Measurements from ENCODE around the gene AGTR1.

AGTR1 gene

DNA sequence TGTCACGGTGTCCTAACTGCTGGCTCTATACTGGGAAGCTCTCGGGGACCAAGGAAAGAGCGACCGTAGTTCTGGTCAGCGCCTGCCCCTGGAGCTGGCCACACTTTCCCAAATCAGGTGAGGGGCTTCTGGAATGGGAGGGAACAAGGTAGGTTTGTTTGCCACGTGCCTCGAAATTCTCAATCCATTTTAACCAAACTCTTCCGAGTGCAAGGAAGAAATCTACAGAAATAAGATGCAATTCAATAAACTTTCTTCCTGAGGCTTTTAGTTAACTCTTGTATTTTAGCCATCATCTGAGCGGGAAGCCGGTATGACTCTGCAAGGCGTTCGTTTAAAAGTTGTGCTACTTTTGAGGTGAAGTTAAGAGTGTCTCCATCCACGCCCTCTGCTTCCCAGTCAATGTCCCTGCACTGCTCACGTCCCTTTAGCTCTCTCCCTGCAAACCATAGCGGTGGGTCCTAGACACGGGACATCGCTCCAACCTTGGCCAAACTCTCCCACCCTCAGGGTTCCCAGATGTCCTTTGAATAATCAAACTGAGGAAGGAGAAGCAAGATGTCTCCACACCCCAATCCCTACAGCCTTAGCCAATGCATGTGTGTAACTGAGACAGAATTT is 597 bp downstream of the AGTR1 start:
- no peaks in the 10 kb centered on the region for H3K36me3 ChIP-seq (ENCODE audit: insufficient read depth, low read length)
- no peaks in the 10 kb centered on the region for H3K27me3 ChIP-seq (ENCODE audit: insufficient read depth, low read length)
- H3K4me1 ChIP-seq (ENCODE audit: control insufficient read depth, insufficient read depth, low read length, unreplicated experiment) = peaks cover 12% of the 10 kb centered on the region
- no peak overlapping the region for H3K27ac ChIP-seq (ENCODE audit: low read depth, low read length)
- H3K79me2 ChIP-seq (ENCODE audit: control insufficient read depth, insufficient read depth, low read length, unreplicated experiment) = no peaks in the 10 kb centered on the region
- peak overlapping the region; percentile 89 for H3K4me3 ChIP-seq (ENCODE audit: low read depth, low read length)
- peak overlapping the region; percentile 95 for H2AFZ ChIP-seq (ENCODE audit: low read length, unreplicated experiment)

GRCh38 chr3:148705314-148705713 is 7.6 kb downstream of the AGTR1 start:
- H3K4me1 ChIP-seq (ENCODE audit: control insufficient read depth, insufficient read depth, low read length, unreplicated experiment) = peaks cover 8% of the 10 kb centered on the region
- H3K79me2 ChIP-seq (ENCODE audit: control insufficient read depth, insufficient read depth, low read length, unreplicated experiment) = no peaks in the 10 kb centered on the region
- no peak overlapping the region for H2AFZ ChIP-seq (ENCODE audit: low read length, unreplicated experiment)
- no peak overlapping the region for H3K4me3 ChIP-seq (ENCODE audit: low read depth, low read length)
- no peak overlapping the region for H3K27ac ChIP-seq (ENCODE audit: low read depth, low read length)
- H3K27me3 ChIP-seq (ENCODE audit: insufficient read depth, low read length) = no peaks in the 10 kb centered on the region
- no peaks in the 10 kb centered on the region for H3K36me3 ChIP-seq (ENCODE audit: insufficient read depth, low read length)

DNA sequence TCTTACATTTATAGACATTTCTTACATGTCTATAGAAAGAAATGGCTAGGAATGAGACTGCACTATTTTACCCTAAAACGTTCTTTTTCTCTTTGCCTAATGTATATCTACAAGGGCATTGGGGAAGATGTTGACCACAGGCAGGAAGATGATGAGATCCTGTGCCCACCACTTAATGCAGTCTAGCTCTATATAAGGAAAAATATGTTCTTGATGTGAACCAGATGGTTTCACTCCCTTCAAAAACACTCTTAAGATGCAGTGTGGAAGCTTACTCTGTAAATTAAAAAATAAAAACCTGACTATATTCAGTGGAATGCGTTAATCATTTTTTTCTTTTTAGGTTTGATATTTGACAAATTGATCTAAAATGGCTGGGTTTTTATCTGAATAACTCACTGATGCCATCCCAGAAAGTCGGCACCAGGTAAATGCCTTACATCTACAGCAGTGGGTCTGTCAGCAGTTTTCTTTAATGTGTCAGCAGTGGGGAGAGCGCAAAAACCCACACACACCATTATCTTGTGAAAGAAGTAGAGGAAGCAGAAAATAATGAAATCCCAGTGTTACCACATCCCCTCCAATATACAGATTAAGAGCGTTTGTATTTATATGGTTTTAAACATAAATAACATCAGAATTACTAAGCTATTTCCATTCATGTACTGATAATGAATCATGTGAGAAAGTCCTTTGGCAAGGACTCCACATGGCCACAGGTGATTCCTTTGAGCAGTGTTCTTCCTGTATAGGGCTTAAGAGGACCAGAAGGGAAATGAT is 10.1 kb downstream of the AGTR1 start:
- Histone ChIP-seq H3K4me1 (ENCODE audit: control insufficient read depth, insufficient read depth, low read length, unreplicated experiment) (peaks cover 16% of the 10 kb centered on the region), H3K27ac (ENCODE audit: low read depth, low read length) (no peak overlapping the region), H3K4me3 (ENCODE audit: low read depth, low read length) (no peak overlapping the region), H3K36me3 (ENCODE audit: insufficient read depth, low read length) (no peaks in the 10 kb centered on the region), H3K27me3 (ENCODE audit: insufficient read depth, low read length) (no peaks in the 10 kb centered on the region), H3K79me2 (ENCODE audit: control insufficient read depth, insufficient read depth, low read length, unreplicated experiment) (no peaks in the 10 kb centered on the region), H2AFZ (ENCODE audit: low read length, unreplicated experiment) (peak overlapping the region; percentile 30)

GRCh38 chr3:148708409-148708808 is 10.7 kb downstream of the AGTR1 start:
- Histone ChIP-seq H3K79me2 (ENCODE audit: control insufficient read depth, insufficient read depth, low read length, unreplicated experiment) (no peaks in the 10 kb centered on the region), H3K27ac (ENCODE audit: low read depth, low read length) (no peak overlapping the region), H2AFZ (ENCODE audit: low read length, unreplicated experiment) (no peak overlapping the region), H3K36me3 (ENCODE audit: insufficient read depth, low read length) (no peaks in the 10 kb centered on the region), H3K27me3 (ENCODE audit: insufficient read depth, low read length) (no peaks in the 10 kb centered on the region), H3K4me3 (ENCODE audit: low read depth, low read length) (no peak overlapping the region), H3K4me1 (ENCODE audit: control insufficient read depth, insufficient read depth, low read length, unreplicated experiment) (peaks cover 16% of the 10 kb centered on the region)

DNA sequence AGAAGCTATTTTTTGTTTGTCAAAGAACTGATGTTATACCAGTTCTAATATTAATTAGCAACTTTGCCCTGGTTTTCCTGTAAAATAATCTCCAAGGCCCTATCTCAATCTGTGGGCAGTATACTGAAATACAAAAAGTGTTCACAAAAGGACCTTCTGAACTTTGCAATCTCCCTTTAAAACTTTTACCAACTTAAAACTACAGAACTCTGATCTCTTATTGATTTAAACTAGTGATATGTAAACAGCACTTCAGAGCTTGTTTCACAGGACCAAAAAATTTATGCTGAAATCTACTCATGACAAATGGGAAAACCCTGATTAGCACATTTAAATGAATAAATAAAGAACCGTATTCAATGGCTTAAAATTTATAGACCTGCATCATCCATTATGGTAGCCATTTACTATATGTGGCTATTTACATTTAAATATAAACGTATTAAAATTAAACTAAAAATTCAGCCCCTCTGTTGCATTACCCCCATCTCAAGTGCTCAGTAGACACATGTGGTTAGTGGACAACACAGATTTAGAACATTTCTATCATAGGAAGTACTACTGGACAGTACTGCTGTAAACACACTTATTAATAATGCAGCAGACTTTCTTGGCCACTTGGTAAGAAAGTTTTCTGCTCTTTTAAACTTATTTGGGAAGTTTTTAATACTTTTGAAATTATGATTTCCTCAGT is 12.0 kb downstream of the AGTR1 start:
- no peaks in the 10 kb centered on the region for H3K27me3 ChIP-seq (ENCODE audit: insufficient read depth, low read length)
- H3K4me3 ChIP-seq (ENCODE audit: low read depth, low read length) = no peak overlapping the region
- H3K79me2 ChIP-seq (ENCODE audit: control insufficient read depth, insufficient read depth, low read length, unreplicated experiment) = no peaks in the 10 kb centered on the region
- no peaks in the 10 kb centered on the region for H3K36me3 ChIP-seq (ENCODE audit: insufficient read depth, low read length)
- H2AFZ ChIP-seq (ENCODE audit: low read length, unreplicated experiment) = no peak overlapping the region
- H3K27ac ChIP-seq (ENCODE audit: low read depth, low read length) = no peak overlapping the region
- H3K4me1 ChIP-seq (ENCODE audit: control insufficient read depth, insufficient read depth, low read length, unreplicated experiment) = peaks cover 16% of the 10 kb centered on the region

- no peaks in the 10 kb centered on the region for H3K27me3 ChIP-seq (ENCODE audit: insufficient read depth, low read length)
- no peak overlapping the region for H2AFZ ChIP-seq (ENCODE audit: low read length, unreplicated experiment)
- no peaks in the 10 kb centered on the region for H3K79me2 ChIP-seq (ENCODE audit: control insufficient read depth, insufficient read depth, low read length, unreplicated experiment)
- H3K4me3 ChIP-seq (ENCODE audit: low read depth, low read length) = no peak overlapping the region
- no peaks in the 10 kb centered on the region for H3K36me3 ChIP-seq (ENCODE audit: insufficient read depth, low read length)
- no peak overlapping the region for H3K27ac ChIP-seq (ENCODE audit: low read depth, low read length)
- H3K4me1 ChIP-seq (ENCODE audit: control insufficient read depth, insufficient read depth, low read length, unreplicated experiment) = peaks cover 16% of the 10 kb centered on the region
Observed at GRCh38 chr3:148710665-148711064, 13.0 kb downstream of the AGTR1 start.

DNA sequence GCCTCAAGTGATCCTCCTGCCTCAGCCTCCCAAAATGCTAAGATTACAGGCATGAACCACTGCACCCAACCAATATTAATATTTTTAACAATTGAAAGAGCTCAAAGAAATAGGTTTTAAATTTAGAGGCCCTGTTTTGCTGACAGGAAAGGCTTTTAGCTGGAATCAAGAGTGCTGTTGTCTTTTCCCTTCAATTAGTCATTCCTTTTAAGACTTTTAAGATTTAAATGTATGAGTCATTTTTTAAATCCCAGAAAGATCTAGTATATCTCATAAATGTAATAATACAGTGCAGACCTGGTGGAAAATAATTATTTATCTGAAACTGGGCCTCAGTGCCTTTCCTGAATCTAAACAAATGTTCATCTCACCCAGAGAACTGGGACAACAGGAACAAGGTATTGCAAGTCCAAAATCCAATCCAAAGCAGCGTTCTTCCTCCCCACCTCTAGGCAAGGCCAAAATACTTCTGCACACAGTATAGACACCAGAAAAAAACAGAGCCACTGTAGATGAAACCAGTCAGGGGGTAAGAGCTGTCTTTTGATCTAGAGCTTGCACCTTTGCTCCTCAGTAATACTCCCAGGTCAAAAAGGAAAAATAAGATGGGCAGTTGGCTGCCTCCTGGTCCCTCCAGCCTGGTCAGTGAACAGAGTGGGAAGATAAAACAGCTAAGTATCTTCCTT is 14.4 kb downstream of the AGTR1 start:
- no peak overlapping the region for H3K27ac ChIP-seq (ENCODE audit: low read depth, low read length)
- peaks cover 23% of the 10 kb centered on the region for H3K4me1 ChIP-seq (ENCODE audit: control insufficient read depth, insufficient read depth, low read length, unreplicated experiment)
- no peaks in the 10 kb centered on the region for H3K27me3 ChIP-seq (ENCODE audit: insufficient read depth, low read length)
- H2AFZ ChIP-seq (ENCODE audit: low read length, unreplicated experiment) = no peak overlapping the region
- no peaks in the 10 kb centered on the region for H3K79me2 ChIP-seq (ENCODE audit: control insufficient read depth, insufficient read depth, low read length, unreplicated experiment)
- no peak overlapping the region for H3K4me3 ChIP-seq (ENCODE audit: low read depth, low read length)
- H3K36me3 ChIP-seq (ENCODE audit: insufficient read depth, low read length) = no peaks in the 10 kb centered on the region

DNA sequence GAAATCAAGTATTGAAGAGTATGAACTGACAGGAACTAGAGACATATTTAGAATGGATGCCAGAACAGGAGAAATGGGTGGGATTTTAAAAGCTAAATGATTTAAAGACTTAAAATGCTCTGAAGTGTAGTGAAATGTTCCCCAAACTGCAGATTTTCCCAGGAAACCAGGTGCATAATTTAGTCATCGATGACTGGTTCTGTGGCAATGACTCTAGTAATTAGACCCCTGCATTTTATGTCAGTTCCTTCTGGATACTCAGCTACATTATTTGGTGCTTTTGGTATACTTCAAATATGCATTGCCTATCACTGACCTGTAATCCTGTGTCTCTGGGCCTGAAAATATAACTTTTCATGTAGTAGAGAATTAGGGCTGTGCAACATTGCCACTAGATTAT is 16.8 kb downstream of the AGTR1 start:
- Histone ChIP-seq H3K27me3 (ENCODE audit: insufficient read depth, low read length) (no peaks in the 10 kb centered on the region), H3K27ac (ENCODE audit: low read depth, low read length) (no peak overlapping the region), H3K4me3 (ENCODE audit: low read depth, low read length) (no peak overlapping the region), H3K36me3 (ENCODE audit: insufficient read depth, low read length) (no peaks in the 10 kb centered on the region), H3K79me2 (ENCODE audit: control insufficient read depth, insufficient read depth, low read length, unreplicated experiment) (no peaks in the 10 kb centered on the region), H2AFZ (ENCODE audit: low read length, unreplicated experiment) (no peak overlapping the region), H3K4me1 (ENCODE audit: control insufficient read depth, insufficient read depth, low read length, unreplicated experiment) (peaks cover 15% of the 10 kb centered on the region)

- H3K36me3 ChIP-seq (ENCODE audit: insufficient read depth, low read length) = no peaks in the 10 kb centered on the region
- no peak overlapping the region for H2AFZ ChIP-seq (ENCODE audit: low read length, unreplicated experiment)
- no peaks in the 10 kb centered on the region for H3K79me2 ChIP-seq (ENCODE audit: control insufficient read depth, insufficient read depth, low read length, unreplicated experiment)
- H3K4me1 ChIP-seq (ENCODE audit: control insufficient read depth, insufficient read depth, low read length, unreplicated experiment) = peaks cover 15% of the 10 kb centered on the region
- H3K27ac ChIP-seq (ENCODE audit: low read depth, low read length) = no peak overlapping the region
- H3K4me3 ChIP-seq (ENCODE audit: low read depth, low read length) = no peak overlapping the region
- no peaks in the 10 kb centered on the region for H3K27me3 ChIP-seq (ENCODE audit: insufficient read depth, low read length)
Observed at GRCh38 chr3:148716657-148717056, 19.0 kb downstream of the AGTR1 start.

DNA sequence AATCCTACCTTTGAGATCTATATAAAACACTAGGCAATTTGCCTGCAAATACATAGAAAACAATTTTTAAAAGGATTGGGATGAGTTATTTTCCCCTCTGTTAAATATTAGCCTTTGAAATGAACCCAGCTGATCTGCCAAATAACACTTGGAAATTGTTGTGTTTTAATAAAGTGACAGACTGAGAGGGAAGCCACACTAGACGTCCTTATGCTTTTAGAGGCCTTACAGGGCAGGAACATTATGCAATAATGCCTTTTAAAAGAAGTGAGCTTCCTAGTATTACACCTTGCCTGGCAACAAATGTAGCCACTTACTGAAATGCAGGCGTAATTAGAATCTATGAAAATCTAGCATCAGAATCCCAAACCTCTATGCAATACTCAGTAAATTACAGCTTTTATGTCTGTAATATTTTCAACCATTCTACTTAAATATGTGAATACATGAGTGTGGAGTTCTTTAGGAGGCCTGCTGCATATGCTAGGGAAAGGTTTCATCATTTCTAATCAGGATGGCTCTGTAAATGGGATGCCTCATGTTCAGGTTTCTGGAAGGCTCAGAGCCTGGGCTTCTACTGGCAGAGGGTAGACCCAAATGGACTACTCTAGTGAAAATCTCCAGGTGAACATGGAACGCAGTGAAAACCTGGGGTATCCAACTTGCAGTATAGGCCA is 20.3 kb downstream of the AGTR1 start:
- H3K4me1 ChIP-seq (ENCODE audit: control insufficient read depth, insufficient read depth, low read length, unreplicated experiment) = peaks cover 7% of the 10 kb centered on the region
- H3K27ac ChIP-seq (ENCODE audit: low read depth, low read length) = no peak overlapping the region

More for the DNA sequence above, 20.3 kb downstream of the AGTR1 start:
- H3K36me3 ChIP-seq (ENCODE audit: insufficient read depth, low read length) = no peaks in the 10 kb centered on the region
- H3K4me3 ChIP-seq (ENCODE audit: low read depth, low read length) = no peak overlapping the region
- no peaks in the 10 kb centered on the region for H3K27me3 ChIP-seq (ENCODE audit: insufficient read depth, low read length)
- no peaks in the 10 kb centered on the region for H3K79me2 ChIP-seq (ENCODE audit: control insufficient read depth, insufficient read depth, low read length, unreplicated experiment)
- no peak overlapping the region for H2AFZ ChIP-seq (ENCODE audit: low read length, unreplicated experiment)

Measured in ACC112 (cell line).